Heart left ventricle (tissue), 13 donors: Measurements from ENCODE around the gene LSAMP.

Experiments
- CTCF ChIP-seq, 12 donors: fragments of 200-600 bp; sonication (generic) in 4 of 12; IDR thresholded peaks; one replicate each; pipeline versions ENCODE4 v1.5.0 to v1.8.0; 2018 to 2022; ENCODE audit warnings: antibody characterized with exemption in 12 of 12, mild to moderate bottlenecking in 5 of 12
- POLR2A ChIP-seq, 2 donors: fragments of 450-650 bp; IDR thresholded peaks; one replicate each; pipeline ENCODE4 v1.6.1; 2017; ENCODE audit warnings: antibody characterized with exemption in 2 of 2, mild to moderate bottlenecking in 2 of 2, moderate library complexity in 2 of 2
- donor health status: ischemic (EF 13 %, LVEDD 7.1; RV severe dilation, severe dysfunction).
- donor health status: DM: no; HTN: yes; CAD: no.
- donor health status: DM: no; HTN: no; CAD: no.
- donor health status: ischemic (EF 25% LVEDD 6.9; RV normal size, moderate dysfunction).
- donor health status: ischemic (EF 25% LVEDD 5.7; RV mildly dilated, moderate dysfunction).
- donor health status: ischemic (EF 35%, LVEDD 5.7; RV mildly dilated, moderate dysfunction).
- donor health status: nonischemic (EF 11% LVEDD 7.7; RV severe dilation, severe dysfunction).
- donor health status: DM: yes; HTN: yes; CAD: no.
- donor health status: PGD.
- donor health status: ischemic (EF 29% LVEDD 5.4; RV normal size, mild dysfunction).
- donor health status: nonischemic (EF 23%, LVEDD 6.1; RV moderate dilation, normal function).

DNA sequence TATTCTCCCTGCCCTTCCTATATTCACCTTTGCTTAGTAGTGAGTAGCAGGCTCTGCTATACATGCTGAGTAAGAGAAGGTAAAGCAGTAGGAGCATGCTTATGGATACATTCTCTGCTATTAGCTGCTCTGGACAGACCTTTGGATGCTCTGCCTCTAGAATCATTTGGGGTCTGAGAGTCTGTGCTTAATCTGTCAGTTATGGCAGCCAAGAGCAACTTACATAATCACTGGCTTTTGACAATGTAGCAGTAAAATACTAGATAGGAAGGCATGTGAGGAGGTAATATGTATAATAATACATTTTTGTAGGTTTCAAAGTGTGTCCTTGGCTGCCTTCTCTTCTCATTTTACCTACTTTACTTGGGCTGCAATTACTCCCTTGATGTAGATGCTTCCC is 544.3 kb downstream of the LSAMP start:
- TF ChIP-seq CTCF (IDR thresholded peaks at IDR 0.05) (no peak), POLR2A (IDR thresholded peaks at IDR 0.05) (no peak)
